Measurements from ENCODE around the gene FIGLA.

DNA sequence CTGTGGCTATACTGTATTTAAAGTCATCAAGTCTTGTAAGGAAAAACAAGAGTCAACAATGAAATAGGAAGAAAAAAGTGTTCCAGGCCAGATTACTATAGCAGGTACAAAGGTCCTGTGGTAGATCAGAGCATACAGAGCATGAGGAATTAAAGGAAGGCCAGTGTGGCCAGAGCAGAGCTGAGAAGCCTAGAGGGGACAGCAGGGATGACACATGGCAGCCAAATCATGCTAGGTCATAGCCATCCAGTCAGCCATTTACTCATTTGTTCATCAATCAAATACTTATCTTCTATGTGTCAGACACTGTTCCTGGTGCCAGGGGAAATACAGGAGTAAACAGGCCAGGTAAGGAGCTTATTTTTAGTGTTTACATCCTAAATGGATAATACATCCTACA lies 46.8 kb downstream of the FIGLA start:
- TF ChIP-seq, protein P1, sequence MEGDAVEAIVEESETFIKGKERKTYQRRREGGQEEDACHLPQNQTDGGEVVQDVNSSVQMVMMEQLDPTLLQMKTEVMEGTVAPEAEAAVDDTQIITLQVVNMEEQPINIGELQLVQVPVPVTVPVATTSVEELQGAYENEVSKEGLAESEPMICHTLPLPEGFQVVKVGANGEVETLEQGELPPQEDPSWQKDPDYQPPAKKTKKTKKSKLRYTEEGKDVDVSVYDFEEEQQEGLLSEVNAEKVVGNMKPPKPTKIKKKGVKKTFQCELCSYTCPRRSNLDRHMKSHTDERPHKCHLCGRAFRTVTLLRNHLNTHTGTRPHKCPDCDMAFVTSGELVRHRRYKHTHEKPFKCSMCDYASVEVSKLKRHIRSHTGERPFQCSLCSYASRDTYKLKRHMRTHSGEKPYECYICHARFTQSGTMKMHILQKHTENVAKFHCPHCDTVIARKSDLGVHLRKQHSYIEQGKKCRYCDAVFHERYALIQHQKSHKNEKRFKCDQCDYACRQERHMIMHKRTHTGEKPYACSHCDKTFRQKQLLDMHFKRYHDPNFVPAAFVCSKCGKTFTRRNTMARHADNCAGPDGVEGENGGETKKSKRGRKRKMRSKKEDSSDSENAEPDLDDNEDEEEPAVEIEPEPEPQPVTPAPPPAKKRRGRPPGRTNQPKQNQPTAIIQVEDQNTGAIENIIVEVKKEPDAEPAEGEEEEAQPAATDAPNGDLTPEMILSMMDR (IDR thresholded peaks at IDR 0.05), result no peak
- TF ChIP-seq TP53 (CRISPR knock-in tag; IDR thresholded peaks at IDR 0.05), result no peak
- TF ChIP-seq NR3C1 (CRISPR knock-in tag; conservative IDR thresholded peaks at IDR 0.05; ENCODE audit: low read depth), result no peak
- TF ChIP-seq JUN (CRISPR knock-in tag; IDR thresholded peaks at IDR 0.05), result no peak
- no peak for TF ChIP-seq MYBL2 (CRISPR knock-in tag; IDR thresholded peaks at IDR 0.05)
- TF ChIP-seq GABPB1 (CRISPR knock-in tag; IDR thresholded peaks at IDR 0.05), result no peak
- TF ChIP-seq, protein P2, sequence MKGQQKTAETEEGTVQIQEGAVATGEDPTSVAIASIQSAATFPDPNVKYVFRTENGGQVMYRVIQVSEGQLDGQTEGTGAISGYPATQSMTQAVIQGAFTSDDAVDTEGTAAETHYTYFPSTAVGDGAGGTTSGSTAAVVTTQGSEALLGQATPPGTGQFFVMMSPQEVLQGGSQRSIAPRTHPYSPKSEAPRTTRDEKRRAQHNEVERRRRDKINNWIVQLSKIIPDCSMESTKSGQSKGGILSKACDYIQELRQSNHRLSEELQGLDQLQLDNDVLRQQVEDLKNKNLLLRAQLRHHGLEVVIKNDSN (CRISPR knock-in tag; IDR thresholded peaks at IDR 0.05), result no peak
- TF ChIP-seq TEAD4 (CRISPR knock-in tag; IDR thresholded peaks at IDR 0.05), result no peak
- TF ChIP-seq, protein P3, sequence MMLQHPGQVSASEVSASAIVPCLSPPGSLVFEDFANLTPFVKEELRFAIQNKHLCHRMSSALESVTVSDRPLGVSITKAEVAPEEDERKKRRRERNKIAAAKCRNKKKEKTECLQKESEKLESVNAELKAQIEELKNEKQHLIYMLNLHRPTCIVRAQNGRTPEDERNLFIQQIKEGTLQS (CRISPR knock-in tag; conservative IDR thresholded peaks at IDR 0.05), result no peak
- no peak for TF ChIP-seq NR2C2 (CRISPR knock-in tag; IDR thresholded peaks at IDR 0.05)
- no peak for TF ChIP-seq FOXP1 (CRISPR knock-in tag; IDR thresholded peaks at IDR 0.05; ENCODE audit: borderline replicate concordance)
- no peak for TF ChIP-seq SP1 (CRISPR knock-in tag; conservative IDR thresholded peaks at IDR 0.05)

Measured in WTC11 (cell line).